Coronary artery (tissue), 2 donors: Measurements from ENCODE around the gene PPP1R13L.

Experiments
- DNase-seq: peaks from one replicate; pipeline ENCODE4 v3.0.0-alpha.2; 2017; ENCODE audit warnings: low spot score
- H3K27ac ChIP-seq, 2 donors: fragments of 200-600 bp; sonication (generic); one replicate each; pipeline ENCODE4 v1.5.1; 2016 to 2019
- H3K4me3 ChIP-seq: fragments of 200-600 bp; sonication (generic); 2 replicates; pipeline ENCODE4 v1.5.1; 2016; ENCODE audit warnings: mild to moderate bottlenecking, moderate library complexity
- TF ChIP-seq, protein P1 (sequence below): fragments of 200-600 bp; sonication (generic); IDR thresholded peaks from one replicate; pipeline ENCODE4 v1.5.1; 2019; ENCODE audit warnings: antibody characterized with exemption

PPP1R13L gene

DNA sequence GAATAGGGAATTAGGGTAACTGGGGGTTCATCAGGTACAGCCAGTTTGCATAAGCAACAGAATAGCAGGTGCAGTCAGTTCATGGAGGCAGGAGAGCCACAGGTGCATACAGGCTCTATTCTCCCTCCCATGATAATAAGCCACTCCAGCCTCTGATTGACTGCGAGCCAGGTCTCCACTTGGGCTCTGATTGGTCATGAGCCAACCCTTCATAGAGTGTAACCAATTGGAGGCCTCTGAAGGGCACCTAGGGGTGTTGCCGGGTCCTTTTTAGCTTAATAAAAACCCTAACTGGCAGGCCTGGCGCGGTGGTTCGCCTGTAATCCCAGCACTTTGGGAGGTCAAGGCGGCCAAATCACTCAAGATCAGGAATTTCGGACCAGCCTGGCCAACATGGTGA is 73.5 kb downstream of the PPP1R13L start:
- TF ChIP-seq, protein P1, sequence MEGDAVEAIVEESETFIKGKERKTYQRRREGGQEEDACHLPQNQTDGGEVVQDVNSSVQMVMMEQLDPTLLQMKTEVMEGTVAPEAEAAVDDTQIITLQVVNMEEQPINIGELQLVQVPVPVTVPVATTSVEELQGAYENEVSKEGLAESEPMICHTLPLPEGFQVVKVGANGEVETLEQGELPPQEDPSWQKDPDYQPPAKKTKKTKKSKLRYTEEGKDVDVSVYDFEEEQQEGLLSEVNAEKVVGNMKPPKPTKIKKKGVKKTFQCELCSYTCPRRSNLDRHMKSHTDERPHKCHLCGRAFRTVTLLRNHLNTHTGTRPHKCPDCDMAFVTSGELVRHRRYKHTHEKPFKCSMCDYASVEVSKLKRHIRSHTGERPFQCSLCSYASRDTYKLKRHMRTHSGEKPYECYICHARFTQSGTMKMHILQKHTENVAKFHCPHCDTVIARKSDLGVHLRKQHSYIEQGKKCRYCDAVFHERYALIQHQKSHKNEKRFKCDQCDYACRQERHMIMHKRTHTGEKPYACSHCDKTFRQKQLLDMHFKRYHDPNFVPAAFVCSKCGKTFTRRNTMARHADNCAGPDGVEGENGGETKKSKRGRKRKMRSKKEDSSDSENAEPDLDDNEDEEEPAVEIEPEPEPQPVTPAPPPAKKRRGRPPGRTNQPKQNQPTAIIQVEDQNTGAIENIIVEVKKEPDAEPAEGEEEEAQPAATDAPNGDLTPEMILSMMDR, result no peak
- no peak overlapping the region for H3K4me3 ChIP-seq
- H3K27ac ChIP-seq, result no peak overlapping the region

More for the DNA sequence above, 73.5 kb downstream of the PPP1R13L start:
- DNase-seq, result no peak
